Measurements from ENCODE around the gene DLGAP1.

Gene DLGAP1

DNA sequence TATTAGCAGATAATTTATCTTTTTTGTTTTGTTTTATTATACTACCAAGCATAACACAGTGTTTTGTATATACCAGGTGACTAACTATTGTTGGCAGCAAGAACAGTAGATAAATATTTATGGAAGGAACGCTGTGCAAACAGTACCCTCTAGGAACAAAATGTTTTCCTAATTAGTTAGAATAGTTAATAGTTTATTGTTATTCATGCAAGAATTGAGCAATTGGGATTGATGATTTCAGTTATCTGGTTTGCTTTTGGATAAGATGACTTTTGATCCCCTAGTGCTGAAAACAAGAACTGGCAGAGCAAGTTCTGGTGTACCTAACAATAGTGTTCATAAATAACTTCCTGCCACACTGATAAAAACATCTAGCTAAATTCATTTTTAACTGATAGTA lies 681.8 kb downstream of the DLGAP1 start:
- DNase-seq (ENCODE audit: low read depth) = no peak

DNA sequence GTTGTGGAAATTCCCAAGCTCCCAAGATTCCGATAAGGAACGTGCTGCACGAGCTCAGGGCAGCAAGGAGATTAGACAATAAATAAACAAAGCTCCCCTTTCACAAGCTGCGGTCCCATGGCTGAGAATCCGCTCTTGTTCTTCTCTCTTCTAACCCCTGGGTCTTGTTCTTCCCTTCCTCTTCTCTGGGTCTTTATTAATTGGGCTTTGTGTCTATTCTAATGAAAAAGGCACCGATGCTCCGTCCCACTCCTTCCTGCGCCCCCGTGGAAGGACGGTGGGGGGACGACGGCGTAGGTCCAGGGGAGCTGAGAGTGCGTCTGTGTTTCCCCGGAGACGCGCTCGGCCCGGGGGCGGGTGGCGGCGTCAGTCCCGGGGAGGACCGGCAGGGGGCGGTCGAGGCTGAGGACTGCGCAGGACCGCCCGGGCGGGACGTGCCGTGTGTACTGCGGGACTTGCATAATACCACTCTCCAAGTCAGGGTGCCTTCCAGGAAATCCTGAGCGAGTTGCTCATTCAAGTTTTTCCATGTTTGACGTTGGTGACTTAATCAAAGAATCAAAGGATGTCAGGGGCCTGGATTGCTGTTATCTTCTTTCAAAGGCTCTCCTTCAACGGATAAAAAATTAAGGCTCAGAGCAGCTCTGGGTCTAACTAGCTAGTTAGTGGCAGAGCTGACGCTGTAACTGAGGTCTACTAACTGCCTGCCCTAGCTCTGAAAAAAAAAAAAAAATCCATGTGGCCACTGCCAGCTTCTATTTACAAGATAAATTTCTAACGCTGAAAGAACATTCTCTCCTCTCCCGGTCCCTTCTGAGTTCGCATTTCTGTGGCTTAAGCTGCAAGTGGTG lies 683.8 kb downstream of the DLGAP1 start:
- DNase-seq (ENCODE audit: low read depth) = peak; percentile 65

GRCh38 chr18:3761266-3761665 lies 693.8 kb downstream of the DLGAP1 start:
- DNase-seq (ENCODE audit: low read depth) = no peak

- no peak for DNase-seq (ENCODE audit: low read depth)
These were observed 694.4 kb downstream of the DLGAP1 start for GRCh38 chr18:3760741-3761140.

DNA sequence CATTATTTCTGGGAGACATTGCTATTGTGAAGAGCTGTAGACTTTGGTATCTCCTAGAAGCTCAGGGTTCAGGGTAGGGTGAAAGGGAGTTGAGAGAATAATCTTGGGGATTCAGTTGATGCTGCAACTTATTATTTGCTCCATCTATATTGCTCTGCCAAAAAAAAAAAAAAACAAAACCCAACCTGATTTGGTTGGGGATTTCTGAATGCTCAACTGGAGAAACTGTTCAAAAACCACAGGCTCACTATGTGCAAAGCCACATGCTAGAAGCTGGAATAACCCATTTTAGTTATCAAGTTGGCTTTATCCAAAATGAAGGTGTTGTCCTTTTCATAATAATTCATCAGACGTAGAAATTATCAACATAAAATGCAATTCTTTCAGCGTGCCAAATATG lies 696.0 kb downstream of the DLGAP1 start:
- DNase-seq (ENCODE audit: low read depth) = no peak

DNA sequence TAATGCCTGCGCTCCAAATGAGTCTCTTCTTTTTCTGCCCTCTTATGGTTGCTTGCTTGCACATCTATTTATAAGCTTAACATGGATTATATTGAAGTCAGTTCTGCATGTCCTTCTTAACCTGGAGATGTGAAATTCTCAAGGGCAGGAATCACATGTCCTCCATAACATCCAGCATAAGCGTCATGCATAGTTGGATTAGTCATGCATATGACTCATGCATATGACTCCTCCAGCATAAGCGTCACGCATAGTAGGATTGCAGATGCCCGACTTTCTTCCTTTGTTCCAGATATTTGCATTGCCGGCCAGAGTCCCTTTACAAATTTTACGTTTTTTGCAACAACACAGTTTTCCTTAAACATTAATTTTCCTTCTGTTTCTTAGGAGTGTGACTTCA lies 696.6 kb downstream of the DLGAP1 start:
- no peak for DNase-seq (ENCODE audit: low read depth)

- no peak for DNase-seq (ENCODE audit: low read depth)
These were observed 697.7 kb downstream of the DLGAP1 start for GRCh38 chr18:3757361-3757760.

DNA sequence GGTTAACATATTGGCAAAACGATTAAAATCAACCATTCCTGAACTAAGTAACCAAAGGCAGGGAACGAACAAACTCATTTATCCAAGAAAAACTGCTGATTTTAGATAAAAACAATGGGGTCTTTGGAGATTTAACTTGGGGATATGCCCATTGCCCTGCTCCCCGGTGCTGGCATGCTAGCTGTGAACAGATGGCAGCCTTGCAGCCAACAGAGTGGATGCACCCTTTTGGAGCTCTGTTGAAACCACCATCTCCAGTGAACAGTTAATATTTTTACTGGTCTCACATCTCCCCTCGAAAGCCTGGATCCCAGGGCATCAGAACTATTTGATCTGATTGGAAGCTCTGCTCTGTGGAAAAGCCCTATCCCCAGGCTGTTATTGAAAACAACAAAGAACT lies 702.0 kb downstream of the DLGAP1 start:
- no peak for DNase-seq (ENCODE audit: low read depth)

GRCh38 chr18:3748086-3748485 lies 707.0 kb downstream of the DLGAP1 start:
- no peak for DNase-seq (ENCODE audit: low read depth)

GRCh38 chr18:3747176-3747973 lies 707.7 kb downstream of the DLGAP1 start:
- no peak for DNase-seq (ENCODE audit: low read depth)

GRCh38 chr18:3742541-3742940 lies 712.6 kb downstream of the DLGAP1 start:
- DNase-seq (ENCODE audit: low read depth) = no peak

DNA sequence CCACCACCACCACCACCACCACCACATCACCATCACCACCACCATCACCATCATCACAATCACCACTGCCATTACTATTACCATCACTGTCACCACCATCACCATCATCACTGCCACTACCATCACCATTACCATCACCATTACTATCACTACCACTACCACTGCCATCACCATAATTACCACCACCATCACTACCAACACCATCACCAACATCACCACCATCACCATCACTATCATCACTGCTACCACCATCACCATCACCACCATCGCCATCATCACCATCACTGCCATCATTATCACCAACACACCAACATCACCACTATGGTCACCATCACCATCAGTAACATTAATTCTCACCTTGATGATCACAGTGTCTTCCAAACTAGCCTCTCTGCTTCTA lies 713.8 kb downstream of the DLGAP1 start:
- no peak for DNase-seq (ENCODE audit: low read depth)

GRCh38 chr18:3728704-3729437 lies 726.2 kb downstream of the DLGAP1 start:
- no peak for DNase-seq (ENCODE audit: low read depth)

DNA sequence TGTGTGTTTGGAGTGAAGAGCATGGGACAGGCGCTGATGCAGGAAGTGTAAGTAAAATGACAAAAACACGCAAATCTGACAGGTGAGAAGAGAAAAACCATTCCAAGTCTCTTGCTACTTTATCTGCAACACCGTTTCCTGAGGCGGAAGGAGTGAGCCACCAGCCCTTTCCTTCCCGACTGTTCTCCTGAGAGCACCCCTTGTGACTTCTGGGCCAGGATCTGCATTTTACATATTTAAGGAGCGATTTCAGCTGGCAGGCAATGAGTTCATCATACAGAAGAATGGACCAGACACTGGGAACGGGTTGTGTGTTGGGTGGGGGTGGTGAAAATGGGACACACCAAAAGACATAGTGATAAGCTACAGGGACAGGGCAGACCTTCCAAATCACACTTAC lies 727.8 kb downstream of the DLGAP1 start:
- no peak for DNase-seq (ENCODE audit: low read depth)

- DNase-seq (ENCODE audit: low read depth) = no peak
These were observed 728.7 kb downstream of the DLGAP1 start for GRCh38 chr18:3726238-3726951.

- no peak for DNase-seq (ENCODE audit: low read depth)
These were observed 730.0 kb downstream of the DLGAP1 start for GRCh38 chr18:3725115-3725514.

DNA sequence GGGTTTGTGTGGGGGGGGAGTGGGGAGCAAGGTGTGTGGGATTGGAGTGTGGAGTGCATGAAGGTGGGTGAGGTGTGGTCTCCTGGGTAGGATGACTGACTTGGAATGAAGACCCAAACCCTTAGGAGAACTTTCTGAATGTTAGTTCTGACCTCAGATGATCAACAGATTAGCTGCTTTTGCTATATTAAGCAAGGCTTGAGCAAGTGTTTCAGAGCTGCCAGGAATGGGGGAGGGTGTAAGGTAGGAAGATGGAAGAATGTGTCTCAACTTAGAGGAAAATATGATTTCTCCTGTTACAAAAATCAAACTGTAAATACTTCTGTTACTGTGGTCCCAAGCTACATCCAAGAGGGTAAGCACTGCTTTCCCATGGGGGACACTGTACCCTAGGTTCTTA lies 731.6 kb downstream of the DLGAP1 start:
- no peak for DNase-seq (ENCODE audit: low read depth)

DNA sequence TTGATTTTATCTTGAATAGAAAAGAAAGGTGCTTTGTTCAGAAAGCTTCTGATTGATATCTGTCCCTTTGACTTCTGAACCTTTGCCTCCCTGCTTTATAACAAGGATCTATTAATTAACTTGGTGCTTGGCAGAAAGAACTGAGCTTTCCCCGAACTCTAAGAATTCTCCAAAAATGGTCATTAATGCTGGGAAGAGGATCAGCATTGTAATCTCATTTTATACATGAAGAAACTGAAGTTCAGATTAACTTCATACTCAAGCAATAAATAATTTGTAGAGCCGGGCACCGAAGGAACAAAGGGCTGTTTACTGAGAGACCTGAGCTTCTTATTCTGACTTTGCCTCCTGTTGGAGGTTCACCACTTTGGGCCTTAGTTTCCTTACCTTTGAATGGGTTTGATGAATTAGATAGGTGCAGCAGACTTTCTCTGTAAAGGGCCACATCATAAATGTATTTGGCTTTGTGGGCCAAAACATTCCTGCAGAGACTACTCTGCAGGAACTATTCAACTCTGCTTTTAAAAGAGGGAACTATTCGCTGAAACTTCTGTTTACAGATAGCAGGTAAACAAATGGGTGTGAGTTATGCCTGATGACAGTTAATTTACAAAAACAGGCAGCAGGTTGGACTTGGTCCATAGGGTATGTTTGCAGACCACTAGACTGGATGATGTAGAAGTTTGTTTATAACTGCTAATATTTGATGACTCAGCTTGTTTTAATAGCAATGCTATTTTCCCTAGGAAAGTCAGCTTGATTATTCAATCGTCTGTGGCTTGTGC lies 732.3 kb downstream of the DLGAP1 start:
- DNase-seq (ENCODE audit: low read depth) = no peak

DNA sequence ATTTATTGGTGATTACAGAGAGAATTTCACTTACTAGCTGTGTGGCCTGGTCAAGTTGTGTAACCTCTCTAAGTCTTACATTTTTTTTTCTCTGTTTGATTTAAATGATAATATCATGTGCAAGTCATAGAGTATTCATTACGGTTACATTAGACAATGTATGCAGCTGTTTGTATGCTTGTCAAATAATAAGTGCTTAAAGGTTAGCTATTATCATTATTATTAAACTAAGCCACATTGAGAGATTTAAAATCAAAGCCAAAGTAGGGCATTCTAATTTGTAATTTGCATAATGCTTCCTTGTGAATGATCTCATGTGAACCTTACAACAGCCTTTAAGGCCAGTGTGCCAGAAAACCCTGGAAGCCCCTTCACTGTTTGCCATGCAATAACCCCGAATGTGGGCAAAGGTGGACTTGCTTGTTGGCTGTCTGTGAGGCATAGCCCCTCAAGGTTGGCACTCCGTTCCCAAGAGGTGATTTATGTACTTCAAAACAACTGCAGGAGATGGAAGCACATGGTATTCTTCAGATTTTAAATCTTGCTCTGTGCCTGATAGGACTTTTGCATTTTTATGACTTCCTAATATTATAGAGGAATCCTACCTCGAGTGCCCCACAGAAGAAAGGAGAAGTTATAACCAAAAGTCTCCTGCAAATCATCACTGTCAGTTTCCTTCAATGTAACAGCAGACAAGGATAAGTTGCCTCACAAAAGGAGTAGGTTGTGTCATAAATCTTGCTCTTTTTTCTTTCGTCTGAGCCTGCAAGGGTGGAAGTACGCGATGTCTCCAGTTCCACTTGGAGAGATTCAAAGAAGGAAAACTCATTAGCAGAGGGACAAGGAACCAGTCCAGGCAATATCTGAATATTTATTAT lies 733.1 kb downstream of the DLGAP1 start:
- no peak for DNase-seq (ENCODE audit: low read depth)
